GM19238 (cell line): ENCODE results near the gene GPN1.
A peak's percentile ranks its signal among the peaks of the same experiment; 100 is the strongest.
"Not testable (repeated sequence)": the region's sequence is repeated elsewhere in the genome, so short reads cannot be mapped to it uniquely, and the experiment has no call there.

Source experiments
- DNase-seq: peaks from one replicate; pipeline ENCODE4 v3.0.0; 2011; ENCODE audit warnings: low spot score; ENCODE audit not compliant: insufficient read length

The GPN1 gene

DNA sequence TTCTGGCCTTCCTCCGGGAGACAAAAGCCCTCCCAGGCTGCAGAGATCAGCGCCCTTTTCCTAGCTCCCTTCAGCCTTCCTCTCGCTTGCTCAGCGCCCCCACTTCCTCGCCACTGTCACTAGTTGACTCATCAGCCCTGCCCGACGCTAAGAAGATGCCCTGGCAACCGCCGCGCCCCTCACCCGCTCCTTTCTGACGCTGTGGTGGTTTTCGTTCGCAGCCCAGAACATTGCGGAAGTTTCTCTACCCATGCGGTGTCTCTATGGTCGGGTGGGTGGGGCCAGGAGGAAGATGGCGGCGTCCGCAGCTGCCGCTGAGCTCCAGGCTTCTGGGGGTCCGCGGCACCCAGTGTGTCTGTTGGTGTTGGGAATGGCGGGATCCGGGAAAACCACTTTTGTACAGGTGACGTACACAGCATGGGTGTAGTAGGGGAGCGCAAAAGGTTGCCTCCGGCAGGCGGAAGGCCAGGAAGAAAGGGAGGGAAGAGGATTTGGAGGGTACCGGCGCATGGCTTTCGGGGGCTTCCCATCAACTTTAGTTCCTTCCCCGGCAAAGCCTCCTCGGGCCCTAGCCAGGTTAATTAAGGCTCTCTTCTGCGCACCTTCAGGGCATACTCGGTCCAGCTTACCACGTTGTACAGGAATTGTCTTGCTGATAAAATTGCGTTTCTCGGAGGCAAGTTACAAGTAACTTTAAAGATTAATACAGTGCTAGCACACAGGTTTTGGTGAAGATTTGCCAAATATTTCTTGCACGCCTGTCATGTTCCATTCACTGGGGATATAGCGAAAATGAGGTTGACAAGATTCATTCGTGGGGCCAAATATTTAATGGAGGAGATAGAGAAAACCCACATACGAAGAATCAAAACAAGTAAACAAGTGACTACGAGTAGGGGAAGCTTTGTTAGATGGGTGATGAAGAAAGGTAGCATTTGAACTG lies at the start of gene GPN1, which contains the start of gene CCDC121:
GPN1 (plus strand) TSS at position 284 of the 943 bp plus-strand sequence; CDS start at position 293, 9 bp downstream.
CCDC121 (minus strand) TSS at position 246 of the 943 bp plus-strand sequence. CDS start 1,213 bp downstream, outside the sequence.
- DNase-seq = peak; percentile 85

DNA sequence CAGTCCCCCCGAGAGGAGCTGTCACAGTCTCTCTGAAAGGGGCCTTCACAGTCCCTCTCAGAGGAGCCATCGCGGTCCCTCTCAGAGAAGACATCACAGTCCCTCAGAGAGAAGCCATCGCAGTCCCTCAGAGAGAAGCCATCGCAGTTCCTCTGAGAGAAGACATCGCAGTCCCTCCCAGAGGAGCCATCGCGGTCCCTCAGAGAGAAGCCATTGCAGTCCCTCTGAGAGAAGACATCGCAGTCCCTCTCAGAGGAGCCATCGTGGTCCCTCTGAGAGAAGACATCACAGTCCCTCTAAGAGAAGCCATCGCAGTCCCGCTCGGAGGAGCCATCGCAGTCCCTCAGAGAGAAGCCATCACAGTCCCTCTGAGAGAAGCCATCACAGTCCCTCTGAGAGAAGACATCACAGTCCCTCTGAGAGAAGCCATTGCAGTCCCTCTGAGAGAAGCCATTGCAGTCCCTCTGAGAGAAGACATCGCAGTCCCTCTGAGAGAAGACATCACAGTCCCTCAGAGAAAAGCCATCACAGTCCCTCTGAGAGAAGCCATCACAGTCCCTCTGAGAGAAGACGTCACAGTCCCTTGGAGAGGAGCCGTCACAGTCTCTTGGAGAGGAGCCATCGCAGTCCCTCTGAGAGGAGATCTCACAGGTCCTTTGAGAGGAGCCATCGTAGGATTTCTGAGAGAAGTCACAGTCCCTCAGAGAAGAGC lies 47.3 kb upstream of the GPN1 start:
- no peak for DNase-seq

DNA sequence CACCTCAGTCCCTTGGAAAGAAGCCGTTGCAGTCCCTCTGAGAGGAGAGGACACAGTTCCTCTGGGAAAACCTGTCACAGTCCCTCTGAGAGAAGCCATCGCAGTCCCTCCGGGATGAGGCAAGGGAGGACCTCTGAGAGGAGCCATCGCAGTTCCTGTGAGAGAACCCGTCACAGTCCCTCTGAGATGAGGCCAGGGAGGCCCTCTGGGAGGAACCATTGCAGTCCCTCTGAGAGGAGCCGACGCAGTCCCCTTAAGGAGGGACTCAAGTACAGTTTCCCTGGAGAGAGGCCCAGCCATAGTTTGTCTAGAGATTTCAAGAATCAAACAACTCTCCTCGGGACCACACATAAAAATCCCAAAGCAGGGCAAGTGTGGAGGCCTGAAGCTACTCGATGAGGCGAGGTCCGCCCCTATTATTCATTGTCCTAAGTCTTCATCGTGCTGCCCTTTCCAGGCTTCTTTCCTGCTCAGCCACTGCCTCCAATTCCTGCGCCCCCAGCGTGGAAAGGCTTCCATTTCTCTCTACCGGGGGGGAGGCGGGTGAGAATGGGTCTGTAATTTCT lies 46.6 kb upstream of the GPN1 start:
- no peak for DNase-seq

DNA sequence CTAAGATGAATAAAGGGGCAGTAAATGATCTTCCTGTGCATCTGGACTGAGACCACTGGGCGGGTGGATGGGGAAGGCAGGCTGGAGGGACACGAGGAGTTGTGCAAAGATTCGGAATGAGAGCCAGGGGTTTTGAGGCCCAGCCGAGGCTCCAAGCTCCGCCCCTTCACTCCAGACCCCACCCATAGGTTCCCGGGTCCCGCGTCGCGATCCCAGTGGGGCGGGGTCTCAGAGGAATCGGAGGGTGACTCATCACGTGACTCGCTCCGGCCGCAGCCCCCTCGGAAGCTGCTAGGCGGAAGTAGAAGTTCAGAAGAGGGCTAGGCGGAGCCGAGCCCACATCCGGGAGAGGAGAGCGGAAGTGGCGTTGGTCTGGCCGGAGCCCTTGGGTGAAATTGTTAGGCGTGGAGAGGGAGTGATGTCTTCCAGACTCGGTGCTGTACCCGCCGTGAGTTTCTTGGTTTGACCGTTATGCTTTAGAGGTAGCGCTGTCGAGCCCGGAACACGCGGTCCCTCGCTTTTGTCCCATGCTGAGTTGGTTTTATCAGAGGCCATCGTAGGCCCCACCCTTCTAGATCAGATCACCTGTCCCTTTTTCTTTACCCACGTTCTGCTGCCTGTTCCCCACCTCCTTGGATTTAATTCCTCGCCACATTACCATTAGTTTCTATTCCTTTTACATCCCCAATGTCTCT lies 46.0 kb upstream of the GPN1 start, which contains the start of gene ZNF512:
ZNF512 (plus strand) TSS at position 348 of the 695 bp plus-strand sequence; CDS start at position 419, 71 bp downstream.
- peak; percentile 80 for DNase-seq

GRCh38 chr2:27583390-27583915 lies 45.4 kb upstream of the GPN1 start:
- DNase-seq = no peak

GRCh38 chr2:27584597-27584996 lies 44.3 kb upstream of the GPN1 start:
- no peak for DNase-seq

DNA sequence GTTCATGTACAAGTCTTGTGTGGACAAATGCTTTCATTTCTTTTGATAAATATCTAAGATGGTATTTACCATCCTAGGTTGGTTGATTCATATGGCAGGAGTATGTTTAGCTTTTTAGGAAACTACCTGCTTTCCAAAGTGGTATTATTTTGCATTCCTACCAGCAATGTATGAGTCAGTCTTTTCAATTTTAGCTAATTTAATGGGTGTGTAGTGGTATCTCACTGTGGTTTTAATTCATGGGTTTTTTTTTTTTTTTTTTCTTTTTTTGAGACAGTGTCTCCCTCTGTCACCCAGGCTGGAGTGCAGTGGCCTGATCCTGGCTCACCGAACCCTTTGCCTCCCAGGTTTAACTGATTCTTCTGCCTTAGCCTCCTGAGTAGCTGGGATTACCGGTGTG lies 41.8 kb upstream of the GPN1 start:
- no peak for DNase-seq

GRCh38 chr2:27588308-27588707 lies 40.5 kb upstream of the GPN1 start:
- DNase-seq = no peak

DNA sequence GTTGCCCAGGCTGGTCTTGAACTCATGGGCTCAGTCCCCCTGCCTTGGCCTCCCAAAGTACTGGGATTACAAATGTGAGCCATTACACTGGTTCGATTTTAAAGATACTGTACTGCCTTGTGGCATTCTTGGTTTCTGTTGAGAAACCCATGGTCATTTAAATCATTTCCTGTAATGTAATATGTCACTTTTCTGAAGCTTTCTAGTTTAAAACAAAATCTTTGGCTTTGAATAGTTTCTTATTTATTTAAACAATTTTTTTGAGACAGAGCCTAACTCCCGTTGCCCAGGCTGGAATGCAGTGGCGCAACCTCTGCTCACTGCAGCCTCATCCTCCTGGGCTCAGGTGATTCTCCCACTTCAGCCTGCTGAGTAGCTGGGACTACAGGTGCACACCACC lies 37.1 kb upstream of the GPN1 start:
- DNase-seq = no peak

- DNase-seq = no peak
These were observed 35.6 kb upstream of the GPN1 start for GRCh38 chr2:27593240-27593639.

GRCh38 chr2:27594020-27594703 lies 34.7 kb upstream of the GPN1 start:
- DNase-seq = not testable (repeated sequence)

DNA sequence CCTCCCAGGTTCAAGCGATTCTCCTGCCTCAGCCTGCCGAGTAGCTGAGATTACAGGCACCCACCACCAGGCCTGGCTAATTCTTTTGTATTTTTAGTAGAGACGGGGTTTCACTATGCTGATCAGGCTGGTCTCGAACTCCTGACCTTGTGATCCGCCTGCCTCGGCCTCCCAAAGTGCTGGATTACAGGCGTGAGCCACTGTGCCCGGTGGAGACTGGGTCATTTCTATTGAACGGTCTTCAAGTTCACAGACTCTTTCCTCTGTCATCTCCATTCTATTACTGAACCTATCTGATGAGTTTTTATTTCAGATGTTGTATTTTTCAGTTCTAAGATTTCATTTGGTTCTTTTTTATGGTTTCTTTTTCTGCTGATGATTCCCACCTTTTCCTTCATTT lies 33.4 kb upstream of the GPN1 start:
- not testable (repeated sequence) for DNase-seq

DNA sequence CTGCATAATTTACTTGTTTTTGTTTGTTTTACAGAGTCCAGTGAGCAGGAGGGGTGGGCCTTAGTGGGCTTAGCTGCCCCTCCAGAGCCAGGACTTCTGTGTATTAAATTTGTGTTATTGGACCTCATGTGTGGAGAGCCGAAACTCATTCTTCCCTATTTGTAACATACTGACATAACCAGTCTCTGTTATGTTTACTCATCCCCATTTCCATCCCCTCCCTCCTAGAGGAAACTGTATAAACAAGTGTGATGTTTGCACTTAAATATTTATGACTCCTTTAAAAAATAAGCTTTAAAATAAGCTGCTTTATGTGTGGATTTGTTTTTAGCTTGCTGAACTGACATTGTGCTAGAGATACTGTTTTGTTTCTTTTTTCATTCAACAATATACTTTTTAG lies 32.2 kb upstream of the GPN1 start:
- DNase-seq = no peak

DNA sequence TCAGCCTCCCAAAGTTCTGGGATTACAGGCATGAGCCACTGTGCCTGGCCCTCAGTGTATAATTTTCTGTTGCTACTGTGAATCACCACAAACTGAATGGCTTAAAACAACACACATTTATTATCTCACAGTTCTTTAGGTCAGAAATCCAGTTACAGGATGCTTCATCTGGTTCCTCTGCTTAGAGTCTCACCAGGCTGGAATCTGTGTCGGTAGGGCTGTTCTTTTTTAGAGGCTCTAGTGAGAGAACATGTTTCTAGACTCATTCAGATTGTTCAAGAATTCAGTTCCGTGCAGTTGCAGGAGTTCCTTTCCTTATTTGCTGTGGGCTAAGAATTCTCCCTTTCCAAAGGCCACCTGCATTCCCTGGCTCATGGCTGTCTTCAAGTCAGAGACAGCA lies 22.2 kb upstream of the GPN1 start:
- no peak for DNase-seq

DNA sequence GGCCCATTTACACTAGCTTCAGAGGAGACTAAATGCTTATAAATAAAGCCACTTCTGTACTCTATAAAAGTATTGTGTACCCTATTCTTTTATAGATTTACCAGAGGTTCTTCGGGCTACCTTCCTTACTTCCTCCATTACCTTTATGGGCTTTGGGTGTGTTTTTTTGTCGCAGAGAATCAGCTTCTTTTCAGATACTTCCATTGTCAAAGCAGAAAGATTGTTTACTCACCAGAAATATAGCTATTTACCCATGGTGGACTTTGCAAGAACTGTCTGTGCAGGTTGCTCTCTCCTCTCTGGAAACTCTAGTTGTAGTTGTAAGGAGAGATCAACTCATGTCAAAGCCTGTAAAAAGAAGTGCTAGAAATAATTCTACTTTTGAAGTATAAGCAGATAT lies 14.9 kb upstream of the GPN1 start:
- DNase-seq = no peak

DNA sequence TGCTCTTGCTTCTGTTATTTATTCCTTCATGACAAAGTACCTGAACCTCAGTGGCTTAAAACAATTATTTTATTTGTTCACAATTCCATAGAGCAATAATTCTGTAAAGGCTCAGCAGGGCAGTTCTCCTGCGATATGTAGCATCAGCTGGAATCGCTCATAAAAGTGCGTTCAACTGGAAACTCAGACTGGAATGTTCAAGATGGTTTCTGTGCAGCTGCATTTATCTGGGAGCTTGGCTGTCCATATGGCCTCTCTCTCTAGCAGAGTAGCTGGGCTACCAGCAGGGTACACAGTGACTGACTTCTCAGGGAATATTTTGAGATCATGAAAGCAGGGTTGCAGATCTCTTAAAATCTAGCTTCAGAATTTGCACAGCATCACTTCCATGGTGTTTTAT lies 13.5 kb upstream of the GPN1 start:
- no peak for DNase-seq

GRCh38 chr2:27621524-27621923 lies 7.3 kb upstream of the GPN1 start:
- DNase-seq = no peak

DNA sequence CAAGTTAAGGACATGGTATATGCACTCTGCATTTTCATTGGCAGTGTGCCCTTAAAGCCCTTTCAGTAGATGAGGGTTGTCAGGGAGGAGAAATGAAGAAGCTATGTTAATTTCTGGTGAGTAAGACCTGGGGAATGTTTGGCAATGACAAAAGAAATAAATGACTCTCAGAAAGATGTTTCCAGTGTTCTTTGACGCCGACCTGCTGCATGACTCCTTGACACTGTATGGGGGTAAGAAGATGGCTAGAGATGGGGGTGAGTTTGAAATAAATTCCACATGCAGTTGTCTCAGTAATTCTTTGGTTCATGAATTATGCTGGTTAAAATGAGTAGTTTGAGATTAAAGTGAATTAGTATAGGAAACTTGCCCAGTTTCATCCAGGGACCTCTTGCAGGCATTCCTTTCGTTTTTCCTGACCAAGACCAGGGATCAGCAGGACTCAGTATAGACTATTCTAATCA lies 5.9 kb upstream of the GPN1 start:
- no peak for DNase-seq

GRCh38 chr2:27624943-27625342 lies 3.9 kb upstream of the GPN1 start:
- DNase-seq = no peak

GRCh38 chr2:27626323-27626722 lies 2.5 kb upstream of the GPN1 start:
- not testable (repeated sequence) for DNase-seq
